Stimulated activated CD8-positive, alpha-beta memory T cell treated with anti-CD3 and anti-CD28 coated beads, Interleukin-7, amount 100 ng/mL, for 1 hour (primary cell): ENCODE results near the gene ANXA7.

Source experiments
- DNase-seq, 2 donors: peaks; one replicate each; pipeline ENCODE4 v3.0.0-alpha.2; 2020; ENCODE audit warnings: low read depth in 2 of 2

ANXA7 gene

DNA sequence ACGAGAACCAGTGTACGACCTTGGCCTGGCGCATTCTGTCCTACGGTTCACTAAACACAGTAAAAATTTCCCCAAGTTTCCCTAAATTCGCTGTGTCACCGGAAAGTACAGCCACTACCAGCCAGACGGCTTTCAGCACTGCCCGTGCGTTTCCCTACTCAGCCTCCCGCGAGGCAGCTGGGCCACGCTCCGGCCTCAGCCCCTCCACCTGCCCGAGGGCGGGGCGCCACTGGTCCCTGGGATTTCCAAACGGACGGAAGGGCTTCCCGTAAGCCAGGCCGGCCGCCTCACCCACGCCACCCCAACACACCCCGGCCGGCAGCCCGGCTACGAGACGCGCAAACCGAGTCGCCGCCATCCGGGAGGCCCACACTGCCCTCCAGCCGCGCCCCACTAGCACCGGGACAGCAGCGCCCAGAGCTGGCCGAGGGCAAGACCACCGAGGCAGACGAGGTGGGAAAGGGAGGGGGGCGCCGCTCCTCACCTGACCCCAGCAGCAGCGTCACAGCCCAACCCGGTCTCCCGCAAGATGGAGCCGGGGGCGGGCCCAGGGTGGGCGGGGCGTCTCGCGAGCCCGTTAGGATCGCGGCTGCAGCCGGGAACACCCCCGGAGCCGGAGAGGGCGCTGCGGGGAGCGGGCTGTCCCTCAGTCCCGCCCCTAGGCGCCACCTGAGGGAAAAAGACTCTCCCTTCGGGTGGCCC lies at the start of gene ANXA7:
TSS of gene ANXA7 (minus strand) at position 531 of the 702 bp plus-strand sequence. CDS start 13,202 bp downstream, outside the sequence.
- peak; percentile 89 to 90 for DNase-seq

DNA sequence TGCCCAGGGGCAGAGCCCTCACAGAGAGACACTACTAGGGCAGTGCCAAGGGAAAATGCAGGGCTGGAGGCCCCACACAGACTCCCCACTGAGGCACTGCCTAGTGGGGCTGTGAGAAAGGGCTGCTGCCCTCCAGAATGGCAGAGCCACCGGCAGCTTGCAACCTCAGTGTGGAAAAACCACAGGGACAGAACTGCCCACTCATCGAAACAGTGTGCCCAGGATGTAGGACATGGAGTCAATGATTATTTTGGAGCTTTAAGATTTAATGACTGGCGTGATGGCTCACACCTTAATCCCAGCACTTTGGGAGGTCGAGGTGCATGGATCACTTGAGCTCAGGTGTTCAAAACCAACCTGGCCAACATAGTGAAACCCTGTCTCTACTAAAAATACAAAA lies 47.0 kb upstream of the ANXA7 start:
- no peak for DNase-seq

DNA sequence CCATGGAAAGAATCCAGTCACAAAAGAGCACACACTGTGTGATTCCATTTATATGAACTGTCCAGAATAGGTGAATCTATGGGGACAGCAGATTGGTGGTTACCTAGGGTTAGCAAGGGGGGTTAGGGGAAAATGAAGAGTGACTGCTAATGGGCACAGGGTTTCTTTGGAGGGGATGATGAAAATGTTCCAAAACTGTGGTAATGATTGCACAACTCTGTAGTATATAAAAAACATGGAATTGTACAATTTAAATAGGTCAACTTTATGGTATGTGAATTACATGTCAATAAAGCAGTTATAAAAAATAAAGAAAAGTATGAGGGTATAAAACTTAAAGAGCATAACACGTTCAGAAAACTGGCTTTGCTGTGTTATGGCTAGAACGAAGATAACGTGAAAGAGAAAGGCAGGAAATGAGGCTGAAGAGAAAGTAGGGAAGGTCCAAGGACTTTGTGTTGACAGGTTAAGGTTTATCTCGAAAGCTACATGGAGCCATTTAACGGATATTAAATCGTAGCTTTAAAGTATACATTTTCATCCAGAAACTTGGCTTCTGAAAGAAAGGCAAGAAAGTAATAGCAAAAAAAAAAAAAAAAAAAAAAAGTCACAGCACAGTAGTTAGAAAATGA lies 45.9 kb upstream of the ANXA7 start:
- no peak for DNase-seq

DNA sequence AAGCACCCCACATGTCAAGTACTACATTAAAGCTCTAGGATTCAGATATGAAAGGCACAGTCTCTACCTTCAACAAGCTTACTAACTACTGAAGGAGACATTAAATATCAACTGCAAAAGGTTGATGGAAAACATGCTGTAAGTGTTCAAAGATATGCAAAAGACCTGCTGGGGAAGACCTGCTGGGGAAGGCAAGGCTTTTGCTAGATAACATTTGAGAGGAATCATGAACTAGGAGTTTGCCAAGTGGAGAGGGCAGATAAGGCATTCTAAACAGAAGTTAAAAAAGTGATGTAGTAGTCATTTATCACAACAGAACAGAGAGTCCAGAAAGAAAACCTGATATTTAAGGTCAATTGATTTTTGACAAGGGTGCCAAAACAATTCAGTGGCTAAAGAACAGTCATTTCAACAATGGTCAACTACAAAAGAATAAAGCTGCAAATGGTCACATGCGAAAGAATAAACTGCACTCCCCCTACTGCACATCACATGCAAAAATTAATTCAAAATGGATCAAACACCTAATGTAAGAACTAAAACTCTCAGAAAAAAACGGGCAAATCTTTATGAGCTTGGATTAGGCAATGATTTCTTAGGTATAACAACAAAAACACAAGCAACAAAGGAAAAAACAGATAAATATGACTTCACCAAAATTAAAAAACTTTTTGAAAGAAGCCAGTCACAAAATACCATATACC lies 42.5 kb upstream of the ANXA7 start:
- no peak for DNase-seq

DNA sequence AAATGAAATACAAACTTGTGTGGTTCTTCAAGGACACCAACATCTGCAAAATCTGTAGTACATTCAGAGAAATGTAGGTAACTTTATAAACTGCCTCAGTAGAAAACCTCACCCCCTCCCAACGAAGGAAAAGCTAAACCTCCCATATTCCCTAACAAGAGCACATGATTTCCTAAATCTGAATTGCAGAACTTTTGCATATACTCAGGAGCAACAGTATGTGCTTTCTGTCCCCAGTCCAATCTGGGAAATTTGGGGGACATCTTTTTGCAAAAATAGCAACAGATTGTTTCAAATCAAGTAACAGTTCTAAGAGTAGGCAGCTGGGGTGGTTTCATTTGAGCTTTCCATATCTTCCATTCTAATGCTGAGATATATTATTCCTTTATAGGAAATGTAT lies 35.3 kb upstream of the ANXA7 start:
- no peak for DNase-seq

DNA sequence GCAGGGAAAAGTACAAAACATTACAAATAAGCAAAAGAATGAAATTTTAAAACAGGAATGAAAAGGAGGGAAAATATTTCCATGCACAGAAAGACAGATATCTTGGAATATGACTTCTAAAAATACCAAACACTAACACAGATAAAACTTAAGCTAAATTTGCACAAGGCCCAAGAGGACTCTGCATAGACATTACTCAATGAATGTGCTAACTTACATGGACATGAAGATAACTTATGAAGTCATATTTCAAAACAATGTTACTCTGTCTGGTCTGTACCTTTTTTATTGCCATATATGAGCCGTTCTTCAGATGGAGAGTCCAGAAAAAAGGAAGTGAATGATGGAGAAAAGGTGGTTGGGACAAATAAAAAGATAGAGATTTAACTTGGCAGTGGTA lies 34.5 kb upstream of the ANXA7 start:
- no peak for DNase-seq

DNA sequence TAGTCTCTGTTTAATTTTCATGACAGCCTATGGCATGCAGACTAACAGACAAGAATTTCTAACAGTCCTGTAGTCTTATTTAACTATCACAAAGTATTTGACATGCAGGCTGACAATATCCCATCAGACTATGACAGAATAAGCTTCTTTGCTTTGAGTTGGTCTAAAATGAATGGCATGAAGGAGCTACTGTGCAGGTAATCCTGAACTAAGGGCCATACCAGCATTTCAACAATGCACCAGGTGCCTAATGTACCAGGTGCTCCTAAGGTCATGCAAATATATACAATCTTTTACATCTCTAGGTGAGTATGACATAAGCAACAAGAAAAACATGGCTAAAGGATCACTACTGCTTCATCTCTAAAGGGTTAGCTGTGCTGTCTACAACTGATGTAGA lies 33.1 kb upstream of the ANXA7 start:
- no peak for DNase-seq

DNA sequence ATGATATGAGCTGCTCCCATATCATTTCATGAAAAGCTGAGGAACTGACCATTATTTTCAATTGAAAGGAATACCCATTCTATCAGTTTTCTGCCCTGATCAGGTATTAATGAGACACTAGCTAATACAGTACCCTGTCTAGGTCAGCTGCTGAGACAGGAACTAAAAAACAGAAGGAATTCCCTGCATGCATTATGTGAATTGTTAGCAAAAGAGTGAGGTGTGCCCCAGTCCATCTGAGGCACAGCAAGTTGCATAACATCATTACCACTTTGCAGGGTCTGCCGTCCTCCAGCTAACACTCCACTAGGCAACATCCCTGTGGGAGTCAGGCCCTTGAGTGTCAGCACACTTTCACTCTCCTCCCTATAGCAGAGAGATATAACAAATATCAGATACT lies 30.6 kb upstream of the ANXA7 start:
- no peak for DNase-seq

DNA sequence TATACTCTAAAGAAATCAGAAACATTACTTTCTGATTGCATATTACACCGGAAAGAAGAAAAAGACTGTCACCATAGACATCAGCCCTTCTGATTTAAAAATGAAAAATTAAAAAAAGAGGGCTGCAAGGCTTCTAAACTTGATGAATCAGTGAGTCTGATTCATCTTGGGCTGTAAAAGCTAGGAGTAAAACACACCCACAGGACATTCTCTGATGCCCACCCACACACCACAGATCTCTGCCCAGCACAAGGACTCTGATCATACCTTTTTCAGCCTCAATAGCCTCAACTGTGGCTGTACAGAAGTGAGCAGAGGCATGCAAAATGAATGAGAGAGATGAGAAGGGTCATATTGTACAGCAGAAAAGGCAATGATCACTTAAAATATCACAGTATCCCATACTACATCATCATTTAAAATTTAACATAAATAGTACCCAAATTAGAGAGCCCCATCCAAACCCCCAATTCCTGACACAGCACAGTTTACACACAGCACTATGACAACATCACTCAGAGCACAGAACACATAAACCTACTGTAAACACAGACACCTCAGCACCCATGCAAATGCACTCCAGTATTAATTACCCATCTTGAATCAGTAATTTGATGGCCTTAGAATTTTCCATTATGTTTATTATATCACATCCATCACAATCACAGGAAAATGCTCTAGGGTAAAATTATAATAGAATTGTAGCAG lies 25.9 kb upstream of the ANXA7 start:
- no peak for DNase-seq

DNA sequence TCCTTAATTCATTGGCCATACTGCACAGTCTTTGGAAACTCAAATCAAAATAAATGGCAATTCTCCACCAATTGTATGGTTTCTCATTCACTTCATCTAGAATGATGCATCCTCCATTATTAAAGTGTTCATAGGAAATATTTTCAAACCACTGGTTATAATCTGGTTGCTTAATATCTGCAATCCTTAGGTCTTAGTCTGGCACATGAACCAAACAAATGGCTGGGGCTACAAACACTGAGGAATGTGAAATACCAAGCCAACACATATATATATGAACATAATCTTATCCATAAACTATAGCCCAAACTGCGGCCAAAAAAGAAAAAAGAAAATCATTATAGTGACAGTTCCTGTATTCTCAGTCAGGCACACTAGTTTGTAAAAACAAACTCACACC lies 25.2 kb upstream of the ANXA7 start:
- no peak for DNase-seq

DNA sequence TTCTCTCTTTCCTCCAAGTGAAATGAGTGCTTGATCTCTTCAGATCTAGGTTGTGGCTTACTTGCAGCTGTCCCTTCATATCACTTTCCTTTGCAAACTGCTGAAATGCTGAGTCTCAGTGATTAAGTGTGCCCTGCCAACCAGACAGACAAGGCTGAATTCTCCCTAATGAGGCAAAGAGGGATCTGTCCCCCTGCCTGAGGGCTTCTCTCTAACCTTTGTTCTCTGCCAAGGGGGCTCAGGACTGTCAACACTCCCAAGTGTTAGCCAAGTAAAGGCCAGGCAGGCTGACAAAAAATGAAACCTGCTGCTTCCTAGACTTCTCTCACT lies 19.6 kb upstream of the ANXA7 start, which contains the start of gene MSS51:
TSS of gene MSS51 (minus strand) at position 24 of the 330 bp plus-strand sequence. CDS start 5,277 bp downstream, outside the sequence.
- DNase-seq = no peak

DNA sequence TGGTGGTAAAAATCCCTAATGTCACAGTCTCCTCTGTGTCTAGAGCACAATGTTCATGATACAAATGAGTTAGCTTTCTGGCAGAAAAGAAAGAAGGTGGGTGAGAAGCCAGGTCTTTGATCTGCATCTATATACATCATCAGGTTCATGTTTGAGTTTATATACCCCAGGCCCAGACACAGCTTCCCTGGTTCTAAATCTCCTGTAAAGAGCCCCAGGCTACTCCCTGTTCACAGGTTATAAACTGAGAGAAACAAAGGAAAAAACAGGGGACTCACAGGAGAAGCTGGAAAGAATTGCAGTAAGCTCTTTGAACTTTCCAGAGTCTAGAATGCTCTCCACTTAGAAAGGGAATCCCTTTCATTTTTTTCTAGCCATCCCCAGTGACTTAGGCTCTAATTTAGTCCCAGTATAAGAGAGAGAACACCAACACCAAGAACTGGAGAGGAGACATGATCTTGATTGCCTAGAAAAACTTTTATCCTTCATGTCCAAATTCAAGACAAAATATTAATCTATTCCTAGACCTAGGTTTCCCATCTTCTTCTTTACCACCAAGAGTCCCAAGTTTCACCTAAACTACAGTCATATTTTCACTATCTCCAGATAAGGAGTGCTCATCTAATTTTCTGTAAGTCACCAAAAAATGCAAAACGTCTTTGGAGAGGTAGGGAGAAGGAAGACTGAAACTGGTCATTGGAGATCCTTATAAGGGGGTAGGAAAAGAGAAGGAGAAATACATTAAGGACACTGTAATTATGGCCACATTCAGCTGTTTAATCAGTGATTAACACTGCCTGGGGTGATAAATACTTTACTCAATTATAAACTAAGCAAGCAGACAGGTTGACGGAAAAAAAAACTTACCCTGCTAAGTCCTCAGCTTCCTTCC lies 19.0 kb upstream of the ANXA7 start:
- DNase-seq = no peak

DNA sequence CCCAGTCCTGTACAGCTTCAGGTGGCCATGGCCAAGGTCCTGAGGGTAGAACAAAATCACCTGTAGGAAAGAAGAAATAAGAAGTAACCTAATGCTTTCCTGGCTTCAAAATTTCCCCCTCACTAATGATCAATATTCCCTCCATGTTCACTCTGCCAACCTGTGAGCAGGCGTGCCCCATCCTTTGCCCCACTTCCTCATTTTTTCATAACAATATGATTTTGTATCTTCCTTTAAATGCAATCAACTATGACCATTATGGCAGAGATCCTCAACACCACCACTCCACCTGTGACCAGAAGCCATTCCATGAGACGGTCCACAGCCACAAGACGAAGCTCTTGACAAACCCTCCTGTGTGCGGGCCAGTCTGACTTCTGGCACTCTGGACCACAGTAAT lies 12.5 kb upstream of the ANXA7 start:
- no peak for DNase-seq

DNA sequence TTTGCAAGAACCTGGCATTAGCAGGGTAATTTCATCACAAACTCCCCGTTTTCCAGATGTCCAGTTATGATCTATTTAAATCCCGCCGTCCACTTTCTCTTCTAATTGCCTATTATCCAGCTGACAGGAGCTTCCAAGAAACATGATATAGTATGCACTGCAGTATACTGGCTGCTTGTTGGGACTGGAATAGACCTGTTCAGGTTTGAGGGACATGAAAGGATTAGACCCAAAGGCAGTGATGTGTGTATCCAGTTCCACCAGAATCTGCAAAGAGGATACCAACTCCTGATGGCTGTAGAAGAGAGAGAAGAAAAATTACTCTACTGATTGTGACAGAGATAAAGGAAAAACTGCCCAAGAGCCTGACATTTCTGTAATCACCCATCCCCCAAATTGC lies 10.6 kb upstream of the ANXA7 start:
- DNase-seq = no peak

DNA sequence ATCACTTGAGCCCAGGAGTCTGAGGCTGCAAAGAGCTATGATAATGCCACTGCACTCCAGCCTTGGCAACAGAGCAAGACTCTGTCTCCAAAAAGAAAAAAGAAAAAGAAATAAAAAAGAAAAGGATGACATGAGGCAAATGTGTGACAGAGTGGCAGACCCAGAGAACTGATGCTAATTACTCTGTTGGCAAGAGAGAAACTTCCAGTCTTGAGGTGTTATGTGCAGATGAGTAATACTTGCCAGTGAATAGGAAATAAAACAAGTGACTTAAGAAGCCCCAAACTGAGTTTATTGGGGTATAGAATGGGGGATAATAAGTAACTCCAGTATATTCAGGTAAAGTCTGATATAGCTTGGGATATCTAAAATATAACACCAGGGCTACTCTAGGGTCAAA lies 9.5 kb upstream of the ANXA7 start:
- DNase-seq = no peak

DNA sequence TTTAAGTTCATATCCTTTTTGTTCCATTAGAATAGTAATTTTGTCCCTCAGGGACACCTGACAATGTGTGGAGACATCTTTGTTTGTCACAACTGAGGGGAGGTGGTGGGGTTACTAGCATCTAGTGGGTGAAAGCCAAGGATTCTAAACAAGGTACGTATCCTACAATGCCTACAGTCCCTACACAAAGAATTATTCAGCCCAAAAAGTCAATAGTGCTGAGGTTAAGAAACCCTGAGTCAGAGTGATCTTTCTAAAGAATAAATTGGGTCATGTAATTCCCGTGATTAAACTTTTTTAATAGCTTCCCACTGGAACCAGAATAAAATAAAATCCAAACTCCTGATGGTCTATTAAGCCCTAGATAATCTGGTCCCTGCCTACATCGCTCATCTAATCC lies 2.7 kb upstream of the ANXA7 start:
- no peak for DNase-seq

DNA sequence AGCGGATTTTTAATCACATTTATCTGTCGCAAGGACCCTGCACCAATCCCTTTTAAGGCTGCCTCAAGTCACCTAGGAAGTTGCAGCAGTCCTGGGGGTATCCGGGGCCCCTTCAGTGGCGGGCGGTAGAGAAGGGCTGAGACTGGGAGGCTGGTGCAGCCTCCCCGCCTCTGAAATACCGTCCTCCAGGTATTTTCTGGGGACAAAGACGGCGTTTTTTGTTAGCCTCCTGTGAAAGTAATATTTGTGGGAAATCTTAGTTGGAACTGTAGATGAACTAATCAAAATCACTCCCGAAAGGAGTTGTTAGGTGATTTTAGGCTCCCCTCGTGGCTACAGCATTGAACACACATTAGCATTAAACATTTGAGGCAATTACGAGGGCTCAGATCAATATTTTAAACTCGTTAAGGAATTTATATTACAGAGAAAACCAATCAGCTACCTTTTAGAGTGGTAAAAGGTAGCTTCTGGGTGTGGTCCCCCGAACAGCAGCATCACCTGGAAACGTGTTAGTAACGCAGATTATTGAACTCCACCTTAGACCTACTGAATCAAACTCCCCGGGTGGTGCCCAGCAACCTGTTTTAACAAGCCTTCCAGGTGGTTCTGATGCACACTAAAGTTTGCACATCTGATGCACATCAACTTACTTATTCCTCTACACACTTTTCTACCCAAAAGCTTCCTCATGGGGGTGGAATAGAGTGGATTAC lies 530 bp upstream of the ANXA7 start:
- no peak for DNase-seq

DNA sequence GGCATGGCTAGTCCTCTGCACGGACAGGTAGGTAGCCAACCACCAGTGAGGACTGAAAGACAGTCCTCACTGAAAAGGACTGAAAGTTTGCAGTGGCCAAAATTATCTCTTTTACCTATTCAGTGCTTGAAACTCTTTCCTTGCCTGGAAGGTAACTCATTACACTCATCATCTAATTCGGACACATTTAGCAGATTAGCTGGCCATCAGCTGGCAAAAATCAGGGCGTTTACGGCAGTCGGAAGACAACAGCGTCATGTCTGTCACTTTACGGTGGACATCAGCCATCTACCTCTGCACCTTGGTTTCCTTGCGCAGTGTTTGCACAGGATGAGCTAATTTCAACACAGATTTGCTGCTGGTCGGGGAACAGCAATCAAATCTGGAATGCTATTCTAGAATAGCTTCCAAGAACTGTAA lies 740 bp downstream of the ANXA7 start:
- peak in 1 of 2 donors; percentile 6 for DNase-seq

DNA sequence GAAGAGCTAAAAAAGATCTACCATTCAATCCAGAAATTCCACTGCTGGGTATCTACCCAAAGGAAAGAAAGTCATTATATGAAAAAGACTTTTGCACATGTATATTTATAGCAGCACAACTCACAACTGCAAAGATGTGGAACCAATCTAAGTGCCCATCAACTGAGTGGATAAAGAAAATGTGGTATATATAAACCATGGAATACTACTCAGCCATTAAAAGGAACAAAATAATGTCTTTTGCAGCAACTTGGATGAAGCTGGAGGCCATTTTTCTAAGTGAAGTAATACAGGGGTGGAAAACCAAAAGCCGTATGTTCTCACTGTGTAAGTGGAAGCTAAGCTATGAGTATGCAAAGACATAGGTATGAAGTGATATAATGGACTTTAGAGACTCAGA lies 3.0 kb downstream of the ANXA7 start:
- DNase-seq = no peak

DNA sequence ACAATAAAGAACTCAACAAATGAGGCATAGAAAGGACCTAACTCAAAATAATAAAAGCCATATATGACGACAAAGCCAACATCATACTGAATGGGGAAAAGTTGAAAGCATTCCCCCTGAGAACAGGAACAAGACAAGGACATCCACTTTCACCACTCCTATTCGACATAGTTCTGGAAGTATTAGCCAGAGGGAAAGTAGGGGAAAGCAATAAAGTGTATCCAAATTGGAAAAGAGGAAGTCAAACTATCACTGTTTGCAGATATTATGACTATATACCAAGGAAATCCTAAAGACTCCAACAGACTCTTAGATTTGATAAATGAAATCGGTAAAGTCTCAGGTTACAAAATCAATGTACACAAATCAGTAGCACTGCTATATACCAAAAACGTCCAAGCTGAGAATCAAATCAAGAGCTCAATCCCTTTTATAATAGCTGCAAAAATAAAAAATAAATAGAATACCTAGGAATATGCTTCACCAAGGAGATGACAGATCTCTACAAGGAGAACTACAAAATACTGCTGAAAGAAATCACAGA lies 4.8 kb downstream of the ANXA7 start:
- no peak for DNase-seq

DNA sequence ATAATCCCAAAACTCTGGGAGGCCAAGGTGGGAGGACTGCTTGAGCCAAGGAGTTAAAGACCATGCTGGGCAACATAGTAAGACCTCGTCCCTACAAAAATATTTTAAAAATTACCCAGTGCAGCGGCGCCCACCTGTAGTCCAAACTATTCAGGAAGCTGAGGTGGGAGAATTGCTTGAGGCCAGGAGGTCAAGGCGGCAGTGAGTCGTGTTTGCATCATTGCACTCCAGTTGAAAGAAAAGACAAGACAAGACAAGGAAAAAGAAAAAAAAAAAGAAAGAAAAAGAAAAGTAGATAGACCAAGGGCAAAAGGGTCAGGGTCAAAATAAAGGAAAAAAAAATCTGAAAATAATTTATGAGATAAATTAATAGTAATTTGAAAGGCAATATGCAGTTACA lies 5.8 kb downstream of the ANXA7 start:
- no peak for DNase-seq
